Kidney tubule cell (primary cell): ENCODE measurements around the gene NEK11.

Source experiments
- DNase-seq: peaks from one replicate; pipeline ENCODE4 v3.0.0-alpha.2; 2018; ENCODE audit warnings: low spot score

Gene NEK11

GRCh38 chr3:131224886-131225550, 198.3 kb downstream of the NEK11 start:
- peak; percentile 69 for DNase-seq

- DNase-seq = no peak
These were observed 201.8 kb downstream of the NEK11 start for GRCh38 chr3:131228522-131228921.

GRCh38 chr3:131231710-131232389, 205.2 kb downstream of the NEK11 start:
- DNase-seq = peak; percentile 15

- no peak for DNase-seq
These were observed 206.1 kb downstream of the NEK11 start for GRCh38 chr3:131232711-131233267.

GRCh38 chr3:131233900-131234668, 207.4 kb downstream of the NEK11 start:
- no peak for DNase-seq

- DNase-seq = no peak
These were observed 209.7 kb downstream of the NEK11 start for GRCh38 chr3:131236421-131236820.

- no peak for DNase-seq
These were observed 211.8 kb downstream of the NEK11 start for GRCh38 chr3:131238496-131238895.

GRCh38 chr3:131239267-131239666, 212.6 kb downstream of the NEK11 start:
- no peak for DNase-seq

GRCh38 chr3:131242201-131242600, 215.5 kb downstream of the NEK11 start:
- DNase-seq = no peak

GRCh38 chr3:131250466-131250865, 223.8 kb downstream of the NEK11 start:
- DNase-seq = peak; percentile 94

GRCh38 chr3:131260525-131260924, 233.8 kb downstream of the NEK11 start:
- DNase-seq = no peak

- DNase-seq = no peak
These were observed 234.4 kb downstream of the NEK11 start for GRCh38 chr3:131261104-131261503.

- DNase-seq = no peak
These were observed 248.9 kb downstream of the NEK11 start for GRCh38 chr3:131275556-131275955.

GRCh38 chr3:131277836-131278497, 251.3 kb downstream of the NEK11 start:
- DNase-seq = peak; percentile 46

GRCh38 chr3:131279577-131279976, 252.9 kb downstream of the NEK11 start:
- DNase-seq = no peak

GRCh38 chr3:131282379-131282778, 255.7 kb downstream of the NEK11 start:
- DNase-seq = no peak

GRCh38 chr3:131282967-131283366, 256.3 kb downstream of the NEK11 start:
- no peak for DNase-seq

- peak; percentile 6 for DNase-seq
These were observed 257.2 kb downstream of the NEK11 start for GRCh38 chr3:131283862-131284261.

- DNase-seq = no peak
These were observed 257.6 kb downstream of the NEK11 start for GRCh38 chr3:131284302-131284701.

- no peak for DNase-seq
These were observed 258.8 kb downstream of the NEK11 start for GRCh38 chr3:131285456-131285855.

GRCh38 chr3:131299836-131300235, 273.2 kb downstream of the NEK11 start:
- no peak for DNase-seq

GRCh38 chr3:131303848-131304247, 277.2 kb downstream of the NEK11 start:
- no peak for DNase-seq
